NCI-H345 treated with DMSO at 0.1 percent for 48 hours (cell line): ENCODE results near the gene MTG1.
"Not testable (repeated sequence)": the region's sequence is repeated elsewhere in the genome, so short reads cannot be mapped to it uniquely, and the experiment has no call there.

Source experiments
- DNase-seq: peaks from one replicate; lab custom pipeline; 2025; ENCODE audit not compliant: unreplicated experiment; lab: John Stamatoyannopoulos, UW

Gene MTG1

DNA sequence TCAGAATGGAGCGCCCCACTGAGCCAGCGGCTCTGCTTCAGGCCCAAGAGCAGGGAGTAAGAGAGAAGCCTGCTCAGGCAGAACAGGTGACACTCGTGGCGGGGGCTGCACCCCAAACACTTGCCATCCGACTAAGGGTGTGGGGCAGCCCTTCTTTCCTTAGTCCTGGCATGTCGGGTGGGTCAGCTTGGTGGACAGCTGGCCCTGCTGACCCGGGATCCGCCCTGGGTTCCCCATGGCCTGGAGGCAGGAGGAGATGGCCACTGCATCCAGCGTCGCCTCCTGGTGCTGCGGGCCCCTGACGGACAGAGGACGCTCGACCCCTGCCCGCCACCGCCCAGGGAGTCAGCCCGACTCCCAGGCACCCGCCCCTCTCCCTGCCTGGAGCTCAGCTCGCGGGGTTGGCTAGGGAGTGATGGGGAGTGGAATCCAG lies 16.1 kb upstream of the MTG1 start:
- no peak for DNase-seq

GRCh38 chr10:133378251-133379096 lies 15.5 kb upstream of the MTG1 start:
- DNase-seq: peak; percentile 14

DNA sequence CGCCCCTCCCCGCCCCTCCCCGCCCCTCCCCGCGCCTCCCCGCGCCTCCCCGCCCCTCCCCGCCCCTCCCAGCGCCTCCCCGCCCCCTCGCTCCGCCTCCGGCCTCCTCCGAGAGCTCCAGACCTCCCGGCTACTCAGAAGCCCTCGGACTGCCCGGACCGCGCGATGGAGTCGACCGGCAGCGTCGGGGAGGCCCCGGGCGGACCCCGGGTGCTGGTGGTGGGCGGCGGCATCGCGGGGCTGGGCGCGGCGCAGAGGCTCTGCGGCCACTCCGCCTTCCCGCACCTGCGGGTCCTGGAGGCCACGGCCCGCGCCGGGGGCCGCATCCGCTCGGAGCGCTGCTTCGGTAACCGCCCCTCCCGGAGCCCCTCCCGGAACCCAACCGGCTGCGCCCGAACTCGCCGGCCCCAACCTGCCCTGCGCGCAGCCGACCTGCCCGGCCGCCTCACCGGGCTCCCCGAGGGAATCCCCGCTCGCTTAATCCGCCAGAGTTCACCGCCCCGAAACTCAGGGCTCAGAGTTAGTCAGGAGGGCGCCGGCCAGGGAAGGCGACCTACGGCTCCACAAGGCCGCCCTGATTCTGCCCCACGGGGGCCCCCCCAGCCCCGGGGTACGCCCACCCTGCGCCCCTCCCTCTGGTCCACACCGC lies 14.7 kb upstream of the MTG1 start, which contains the start of gene PAOX:
TSS of gene PAOX (plus strand) at position 111 of the 649 bp plus-strand sequence. CDS start at position 166, 55 bp downstream.
- no peak for DNase-seq

- no peak for DNase-seq
These were observed 13.9 kb upstream of the MTG1 start for GRCh38 chr10:133379801-133380666.

GRCh38 chr10:133381036-133381435 lies 12.9 kb upstream of the MTG1 start:
- no peak for DNase-seq

- DNase-seq: no peak
These were observed 10.4 kb upstream of the MTG1 start for GRCh38 chr10:133383551-133383950.

GRCh38 chr10:133384071-133384470 lies 9.9 kb upstream of the MTG1 start:
- no peak for DNase-seq

DNA sequence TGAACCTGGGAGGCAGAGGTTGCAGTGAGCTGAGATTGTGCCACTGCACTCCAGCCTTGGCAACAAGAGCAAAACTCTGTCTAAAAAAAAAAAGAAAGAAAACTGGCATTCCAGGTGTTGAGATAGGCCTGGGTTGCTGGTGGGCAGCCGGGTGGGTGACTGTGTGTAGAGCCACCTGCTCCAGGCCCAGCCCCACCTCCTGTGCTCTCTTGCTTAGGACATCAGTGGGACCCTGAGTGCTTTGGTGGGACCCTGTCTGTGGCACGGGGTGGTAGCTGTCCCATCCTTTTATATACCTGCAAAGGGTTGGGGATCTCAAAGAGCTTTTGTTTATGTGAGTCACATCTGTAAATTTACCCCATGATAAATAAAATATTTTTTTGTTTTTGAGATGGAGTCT lies 8.7 kb upstream of the MTG1 start:
- no peak for DNase-seq

- not testable (repeated sequence) for DNase-seq
These were observed 7.0 kb upstream of the MTG1 start for GRCh38 chr10:133386951-133387350.

DNA sequence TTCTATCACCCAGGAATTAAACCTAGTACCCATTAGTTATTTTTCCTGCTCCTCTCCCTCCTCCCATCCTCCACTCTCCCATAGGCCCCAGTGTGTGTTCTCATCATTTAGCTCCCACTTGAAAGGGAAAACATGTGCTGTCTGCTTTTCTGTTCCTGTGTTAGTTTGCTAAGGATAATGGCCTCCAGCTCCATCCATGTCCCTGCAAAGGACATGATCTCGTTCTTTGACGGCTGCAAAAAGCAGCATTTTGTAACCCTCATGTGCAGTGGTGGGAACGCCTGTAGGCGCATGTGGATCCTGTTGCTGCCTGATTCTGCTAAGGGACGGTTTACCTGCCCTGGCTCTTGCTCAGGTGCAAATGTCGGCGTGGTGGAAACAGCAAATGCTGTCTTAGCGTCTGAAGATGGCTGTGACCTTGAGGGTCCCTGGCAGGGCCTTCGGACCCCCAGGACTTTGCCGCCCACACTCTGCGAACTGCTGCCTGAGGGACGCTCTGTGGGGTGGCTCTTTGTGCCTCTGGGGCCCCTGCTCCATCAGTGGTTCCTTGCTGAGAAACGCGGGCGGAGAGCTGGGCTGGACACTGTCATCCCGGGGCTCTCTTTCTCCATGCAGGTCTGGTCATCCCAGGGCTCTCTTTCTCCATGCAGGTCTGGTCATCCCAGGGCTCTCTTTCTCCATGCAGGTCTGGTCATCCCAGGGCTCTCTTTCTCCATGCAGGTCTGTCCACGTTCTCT lies 5.6 kb upstream of the MTG1 start:
- no peak for DNase-seq

DNA sequence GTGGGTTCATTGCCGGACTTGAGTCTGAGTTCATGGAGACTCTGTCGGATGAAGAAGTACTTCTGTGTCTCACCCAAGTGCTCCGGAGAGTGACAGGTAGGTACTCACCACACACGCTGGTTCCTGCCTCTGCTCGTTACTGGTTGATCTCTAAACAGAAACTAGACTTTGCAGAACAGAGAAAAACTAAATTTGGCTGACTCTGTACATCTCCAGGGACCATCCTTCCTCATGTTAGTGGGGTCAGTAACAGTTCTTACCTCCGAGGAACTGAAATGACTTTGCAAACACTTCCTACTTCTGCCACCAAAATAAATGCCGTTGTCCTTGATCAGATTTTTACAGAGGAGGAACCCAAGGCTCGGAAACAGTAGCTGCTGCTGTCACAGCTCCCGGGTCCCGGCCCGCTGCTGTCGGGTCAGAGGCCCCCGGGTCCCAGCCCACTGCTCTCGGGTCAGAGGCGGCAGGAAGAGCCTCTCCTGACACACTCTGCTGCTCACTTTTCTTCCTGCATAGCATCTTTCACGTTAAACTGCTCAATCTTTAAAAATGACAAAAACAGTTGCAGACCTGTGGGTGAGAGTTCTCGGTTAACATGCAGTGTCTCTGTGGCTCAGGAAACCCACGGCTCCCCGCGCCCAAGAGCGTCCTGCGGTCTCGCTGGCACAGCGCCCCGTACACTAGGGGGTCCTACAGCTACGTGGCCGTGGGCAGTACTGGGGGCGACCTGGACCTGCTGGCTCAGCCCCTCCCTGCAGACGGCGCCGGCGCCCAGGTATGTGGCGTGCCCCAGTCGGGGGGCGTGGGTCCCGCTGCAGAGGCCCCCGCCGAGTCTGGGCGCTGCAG lies 4.8 kb upstream of the MTG1 start:
- DNase-seq: no peak

DNA sequence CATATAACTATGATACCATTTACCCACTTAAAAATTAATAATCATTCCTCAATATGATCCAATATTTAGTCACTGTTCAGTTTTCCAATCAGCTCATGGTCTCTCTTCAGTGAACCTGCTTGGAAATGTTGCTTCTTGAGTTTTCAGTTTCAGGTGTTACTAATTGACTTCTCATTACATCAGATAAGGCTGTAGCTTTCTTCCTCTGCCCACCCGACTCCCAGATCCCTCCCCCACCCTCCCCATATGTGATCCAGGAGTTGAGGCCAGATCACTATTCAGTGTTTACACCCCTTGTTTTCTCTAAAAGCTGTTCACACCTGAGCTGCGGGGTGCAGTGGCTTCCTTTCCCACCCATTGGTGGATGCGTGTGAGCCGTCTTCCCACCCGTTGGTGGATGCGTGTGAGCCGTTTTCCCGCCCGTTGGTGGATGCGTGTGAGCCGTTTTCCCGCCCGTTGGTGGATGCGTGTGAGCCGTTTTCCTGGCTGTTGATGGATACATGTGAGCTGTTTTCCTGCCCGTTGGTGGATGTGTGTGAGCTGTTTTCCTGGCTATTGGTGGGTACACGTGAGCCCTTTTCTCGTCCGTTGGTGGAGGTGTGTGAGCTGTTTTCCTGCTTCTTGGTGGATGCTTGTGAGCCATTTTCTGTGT lies 3.2 kb upstream of the MTG1 start:
- no peak for DNase-seq

DNA sequence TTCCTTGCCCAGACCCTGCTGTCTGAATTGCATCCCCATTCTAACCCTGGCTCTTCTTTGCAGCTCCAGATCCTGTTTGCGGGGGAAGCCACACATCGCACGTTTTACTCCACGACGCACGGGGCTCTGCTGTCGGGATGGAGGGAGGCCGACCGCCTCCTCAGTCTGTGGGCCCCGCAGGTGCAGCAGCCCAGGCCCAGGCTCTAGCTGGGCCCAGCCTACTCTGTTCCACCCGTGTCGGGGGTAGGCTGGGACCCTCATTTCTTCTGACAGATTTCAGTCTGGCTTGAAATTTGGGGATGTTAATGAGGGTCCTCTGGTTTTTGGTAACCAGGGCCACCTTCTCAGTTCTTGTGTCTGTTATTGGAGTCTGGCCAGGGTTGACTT lies 2.7 kb upstream of the MTG1 start:
- DNase-seq: no peak

GRCh38 chr10:133391761-133392518 lies 2.0 kb upstream of the MTG1 start:
- DNase-seq: no peak

GRCh38 chr10:133393401-133394063 lies 425 bp upstream of the MTG1 start:
- no peak for DNase-seq

GRCh38 chr10:133394801-133395221 lies 854 bp downstream of the MTG1 start:
- no peak for DNase-seq

DNA sequence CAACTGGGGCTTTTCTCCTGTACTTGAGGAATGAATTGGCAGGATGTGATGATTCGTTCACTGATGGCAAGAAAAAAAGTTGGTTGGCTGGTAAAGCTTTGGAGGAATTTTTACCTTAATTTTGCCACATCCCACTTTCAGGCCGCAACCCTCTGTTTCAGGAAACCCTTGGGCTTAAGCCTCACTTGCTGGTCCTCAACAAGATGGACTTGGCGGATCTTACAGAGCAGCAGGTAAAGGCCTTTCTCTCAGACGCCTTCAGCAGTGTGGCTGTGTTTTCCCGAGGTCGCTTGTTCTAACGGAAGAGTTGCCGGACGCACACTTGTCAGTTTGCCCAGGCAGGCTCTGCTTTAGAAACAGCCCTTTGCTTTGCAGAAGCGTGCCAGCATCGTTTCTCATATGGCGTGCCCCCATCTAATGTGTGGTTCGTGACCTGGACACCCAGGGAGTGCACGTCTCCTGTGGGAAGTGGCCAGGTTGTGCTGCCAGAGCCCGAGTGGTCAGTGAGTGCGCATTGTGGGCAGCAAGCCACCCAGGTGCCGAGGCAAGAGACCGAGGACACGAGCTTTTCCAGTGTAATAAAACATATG lies 2.2 kb downstream of the MTG1 start:
- DNase-seq: no peak

GRCh38 chr10:133397938-133398337 lies 4.0 kb downstream of the MTG1 start:
- no peak for DNase-seq
